NCI-H748 (cell line): Measurements from ENCODE around the gene GPR55.

Source experiments
- DNase-seq: peaks from one replicate; lab custom pipeline; 2025; ENCODE audit not compliant: unreplicated experiment; lab: John Stamatoyannopoulos, UW

The GPR55 gene

DNA sequence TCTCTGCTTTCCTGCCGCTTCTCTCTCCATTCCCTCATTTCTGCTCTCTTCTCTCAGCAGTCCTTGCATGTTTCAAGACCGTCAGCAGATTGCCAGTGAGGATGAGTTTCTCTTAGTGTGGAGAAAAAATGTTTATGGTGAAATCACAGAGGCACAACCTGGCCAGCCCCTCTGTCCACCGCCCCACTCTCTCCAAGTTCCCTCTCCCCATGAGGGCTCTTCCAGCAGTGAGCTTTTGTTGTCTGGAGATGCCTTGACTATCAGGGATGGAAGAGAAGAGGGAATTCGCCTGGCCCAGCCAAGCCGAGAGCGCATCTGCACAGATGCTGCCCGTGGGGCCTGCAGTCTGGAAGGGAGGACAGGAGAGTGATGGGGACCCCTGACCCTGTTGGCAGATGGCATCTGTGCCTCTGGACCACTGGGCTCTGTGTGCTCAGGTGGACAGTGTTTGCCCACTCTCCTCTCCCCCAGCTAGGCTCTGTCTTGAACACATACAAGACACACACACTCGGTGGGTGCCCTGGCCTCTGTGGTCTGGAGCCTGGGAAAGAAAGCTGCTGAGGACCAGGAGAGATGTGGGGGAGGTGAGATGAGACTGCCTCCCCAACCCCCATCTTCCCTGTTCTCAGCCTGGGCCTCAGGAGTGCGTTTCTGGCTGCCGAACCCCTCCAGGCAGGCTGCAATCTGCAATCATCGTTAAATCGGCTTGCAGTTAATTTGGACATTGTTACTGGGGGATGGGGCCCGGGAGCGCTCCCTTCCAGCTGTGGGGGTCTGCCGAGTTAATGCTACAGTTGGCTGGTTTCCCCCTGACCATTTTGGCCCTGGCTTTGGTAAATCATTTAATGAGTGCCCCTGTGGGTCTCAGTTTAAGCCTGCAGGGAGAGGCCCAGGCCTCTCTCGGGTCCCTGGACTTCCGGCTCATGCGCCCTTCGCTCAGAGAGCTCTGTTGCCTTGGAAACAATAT is 55.8 kb downstream of the GPR55 start:
- no peak for DNase-seq

DNA sequence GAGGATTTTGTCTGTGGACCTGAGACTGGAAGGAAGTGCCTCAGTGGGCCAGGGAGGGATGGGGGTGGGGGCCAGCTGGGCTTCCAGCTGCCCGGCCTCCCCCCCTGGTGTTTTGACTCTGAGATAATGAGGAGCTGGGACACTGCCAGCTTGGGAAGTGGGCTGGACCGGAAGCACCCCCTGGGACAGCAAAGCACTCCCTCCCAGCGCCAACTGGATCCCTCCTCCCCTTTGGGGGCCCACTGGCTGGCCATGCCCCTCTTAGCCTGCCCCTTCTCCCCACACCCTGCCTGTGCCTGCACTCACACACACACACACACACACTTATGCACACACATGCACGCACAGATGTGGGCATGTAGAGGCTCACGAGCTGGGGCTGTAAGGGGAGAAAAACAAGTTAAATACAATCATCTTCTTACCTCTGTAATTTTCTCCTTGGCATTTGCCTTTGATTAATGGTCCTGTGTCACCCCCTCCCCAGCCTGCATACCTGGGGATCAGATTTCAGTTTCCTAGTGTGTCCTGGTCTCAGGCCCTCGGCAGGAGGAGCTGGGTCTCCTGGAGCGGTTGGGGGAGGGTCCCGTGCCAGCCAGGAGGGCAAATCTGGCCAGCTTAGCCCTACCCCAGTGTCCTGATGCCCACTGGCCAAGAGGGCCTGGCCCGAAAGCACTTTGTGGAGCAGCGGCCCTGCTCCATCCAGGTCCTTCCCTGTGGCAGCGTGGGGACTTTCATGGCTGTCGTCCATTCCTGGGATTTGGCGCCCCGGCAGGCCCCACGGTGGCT is 56.7 kb downstream of the GPR55 start:
- no peak for DNase-seq

GRCh38 chr2:230866756-230867523 is 58.1 kb downstream of the GPR55 start:
- peak; percentile 38 for DNase-seq

DNA sequence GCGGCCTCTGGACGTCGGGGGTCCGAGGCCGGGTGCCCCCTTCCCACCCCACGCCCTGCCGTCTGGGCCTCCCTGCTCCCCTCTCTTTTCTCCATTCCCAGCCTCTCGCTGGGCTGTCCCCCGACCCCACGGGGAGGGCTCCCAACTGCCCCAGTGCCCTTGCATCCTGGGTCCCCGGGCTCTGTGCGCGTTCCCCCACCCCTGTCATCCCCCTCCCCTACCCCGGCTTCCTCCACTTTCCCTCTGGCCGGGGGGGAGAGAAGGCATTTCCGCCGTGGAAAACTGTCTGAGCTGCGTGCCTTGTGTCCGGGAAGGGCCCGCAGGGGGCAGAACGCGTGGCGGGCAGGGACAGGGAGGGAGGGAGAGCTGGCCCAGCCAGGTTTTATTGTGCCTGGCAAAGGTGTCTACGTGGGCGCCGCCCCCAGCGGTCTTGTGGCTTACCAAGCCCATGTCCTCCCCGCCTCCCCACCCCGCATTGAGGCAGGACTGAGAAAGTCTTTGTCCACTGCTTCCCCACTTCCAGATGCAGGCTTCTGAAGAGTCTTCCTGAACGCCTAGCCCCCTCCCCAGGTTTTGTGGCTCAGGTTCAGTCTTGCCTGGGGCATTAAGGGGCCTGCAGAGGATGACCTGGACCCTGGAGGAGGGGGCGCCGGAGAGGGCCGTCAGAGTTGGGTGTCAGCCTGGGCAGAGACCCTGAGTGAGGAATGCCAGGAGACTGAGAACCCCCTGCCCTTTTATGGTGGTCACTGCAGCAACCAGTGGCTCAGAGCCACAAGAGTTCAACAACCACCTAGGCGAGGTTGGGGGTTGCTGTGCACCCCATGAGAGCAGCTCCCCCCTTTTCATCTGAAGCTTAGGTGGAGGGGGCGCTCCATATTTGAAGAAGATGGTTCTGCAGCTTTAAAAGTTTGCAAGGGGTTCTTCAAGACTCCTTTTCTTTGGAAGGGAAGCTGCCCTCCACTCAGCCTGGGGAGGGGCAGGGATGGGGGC is 59.0 kb downstream of the GPR55 start:
- DNase-seq: peak; percentile 54

- DNase-seq: peak; percentile 34
These were observed 59.7 kb downstream of the GPR55 start for GRCh38 chr2:230865307-230865765.

- peak; percentile 74 for DNase-seq
These were observed 60.3 kb downstream of the GPR55 start, which contains the start of gene ITM2C for GRCh38 chr2:230864605-230865306. ITM2C (plus strand) TSS chr2:230864942; CDS start chr2:230865026, 84 bp downstream.

DNA sequence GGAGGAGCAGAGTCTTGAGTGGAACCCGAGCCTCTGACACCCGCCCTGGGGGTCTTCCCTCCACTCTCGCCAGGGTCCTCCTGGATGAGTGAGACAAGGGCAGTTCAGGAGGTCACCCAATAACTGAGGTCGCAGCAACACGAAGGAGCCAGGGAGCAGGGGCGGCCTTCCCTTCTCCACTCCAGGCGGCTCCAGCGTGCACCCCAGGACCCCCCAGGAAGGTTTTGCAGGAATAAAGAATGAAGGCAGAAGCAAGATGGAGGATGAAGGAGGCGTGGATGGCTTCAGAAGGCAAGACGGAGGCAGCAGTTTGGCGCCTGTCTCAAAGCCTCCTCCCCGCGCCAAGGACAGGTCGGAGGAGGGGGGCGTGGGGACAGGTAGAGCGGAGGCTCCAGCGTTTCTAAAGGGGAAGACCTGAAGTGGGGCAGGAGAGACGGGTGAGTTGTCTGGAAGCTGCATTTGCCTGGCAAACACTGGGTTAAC is 60.9 kb downstream of the GPR55 start:
- DNase-seq: no peak

DNA sequence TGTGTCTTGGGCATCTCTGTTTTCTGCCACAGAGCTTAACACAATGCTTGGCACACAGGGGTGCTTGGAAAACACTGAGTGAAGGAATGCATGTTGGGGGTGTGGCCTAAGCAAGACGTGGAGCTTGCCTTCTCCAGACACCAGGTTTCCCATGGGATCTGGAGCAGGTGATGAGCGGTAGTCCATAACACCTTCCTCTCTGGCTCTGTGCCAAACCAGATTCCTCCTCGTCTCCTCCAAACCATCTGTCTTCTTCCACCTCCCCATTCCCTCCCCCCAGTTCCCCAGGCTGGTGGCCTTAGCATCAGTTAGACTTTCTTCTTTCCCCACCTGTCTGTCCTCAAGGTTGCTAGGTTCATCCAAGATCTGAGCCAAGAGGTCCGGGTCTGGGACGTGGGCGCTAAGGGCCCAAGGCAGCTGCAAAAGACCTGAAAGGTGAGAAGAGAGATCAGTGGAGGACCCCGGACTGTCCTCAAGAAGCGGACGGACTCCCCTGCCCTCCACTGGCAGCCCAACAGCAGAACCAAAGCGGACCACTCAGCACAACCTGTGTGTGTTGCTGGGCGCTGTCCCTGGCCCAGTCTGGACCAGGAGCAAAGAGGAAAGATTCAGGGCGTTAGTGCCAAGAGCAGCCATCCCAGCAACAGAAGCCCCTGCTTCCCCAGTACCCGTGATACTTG is 61.5 kb downstream of the GPR55 start:
- peak; percentile 18 for DNase-seq

DNA sequence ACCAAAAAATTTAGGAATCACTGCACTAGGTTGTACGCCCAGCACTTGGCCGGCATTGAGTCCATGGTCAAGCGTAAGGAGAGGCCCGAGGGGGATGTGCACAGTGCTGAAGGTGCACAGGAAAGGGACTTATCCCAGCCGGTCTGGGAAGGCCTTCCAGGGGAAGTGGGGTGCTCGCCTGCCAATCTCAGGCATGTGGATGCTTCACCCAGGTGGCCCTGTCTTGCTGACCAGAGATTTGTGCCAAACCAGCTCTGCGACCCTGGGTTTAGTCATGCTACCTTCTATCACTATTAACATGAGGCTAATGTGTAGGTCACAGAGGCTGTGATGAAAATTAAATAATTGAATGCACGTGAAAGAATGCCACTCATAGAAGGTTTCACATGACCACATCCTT is 62.0 kb downstream of the GPR55 start:
- no peak for DNase-seq

GRCh38 chr2:230862292-230862691 is 62.8 kb downstream of the GPR55 start:
- no peak for DNase-seq

DNA sequence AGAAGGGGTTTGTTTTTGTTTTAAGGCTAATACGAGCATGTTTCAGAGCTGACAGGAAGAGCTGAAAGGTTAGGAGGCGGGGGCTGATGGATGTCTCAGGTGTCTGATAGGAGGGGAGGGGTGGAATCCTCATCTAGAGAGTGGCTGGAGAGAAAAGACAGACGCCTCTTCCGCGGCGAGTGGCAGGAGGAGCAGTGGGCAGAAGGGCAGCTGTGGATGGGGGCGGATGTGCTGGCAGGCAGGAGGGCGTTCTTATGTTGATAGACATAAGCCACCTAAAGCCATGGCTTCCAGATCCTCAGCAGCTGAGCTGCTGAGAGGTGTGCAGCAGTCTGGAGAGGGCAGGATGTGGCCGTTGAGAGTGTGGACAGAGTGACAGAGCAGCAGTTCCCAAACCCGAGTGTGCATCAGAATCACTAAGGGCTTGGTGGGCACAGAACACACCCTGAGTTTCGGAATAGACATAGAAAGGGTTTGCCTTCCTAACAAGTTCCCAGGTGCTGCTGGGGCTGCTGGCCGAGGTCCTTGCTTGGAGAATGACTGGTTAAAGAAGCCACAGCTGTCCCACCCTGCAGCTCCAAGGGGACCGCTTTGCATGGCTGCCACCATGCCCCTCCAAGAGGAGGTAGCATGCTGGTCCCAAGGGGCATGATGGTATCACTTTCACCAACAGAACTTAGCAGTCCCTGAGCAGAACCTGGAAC is 63.3 kb downstream of the GPR55 start:
- peak; percentile 51 for DNase-seq
